Peyer's patch (tissue), 4 donors: ENCODE data around the gene SEMA5A. TPM values are rescaled to one million over a fixed set of nuclear protein-coding genes. Genes with fewer than 3 reads are reported as not detected.

Experiments
- DNase-seq, 3 donors: peaks; one replicate each; pipeline ENCODE4 v3.0.0-alpha.2; 2017 to 2019
- H3K27ac ChIP-seq, 4 donors: fragments of 200-600 bp; sonication (generic); one replicate each; pipeline ENCODE4 v1.5.1; 2016 to 2019
- H3K27me3 ChIP-seq, 2 donors: fragments of 200-600 bp; sonication (generic); one replicate each; pipeline ENCODE4 v1.5.1; 2019
- H3K36me3 ChIP-seq, 3 donors: fragments of 200-600 bp; sonication (generic); one replicate each; pipeline ENCODE4 v1.5.1; 2016 to 2019
- H3K4me1 ChIP-seq, 4 donors: fragments of 200-600 bp; sonication (generic); one replicate each; pipeline ENCODE4 v1.5.1; 2016 to 2019
- H3K4me3 ChIP-seq, 4 donors: fragments of 200-600 bp; sonication (generic); 1 replicate in 3 of 4; 2 replicates in 1 of 4; pipeline ENCODE4 v1.5.1; 2016 to 2019; ENCODE audit warnings: mild to moderate bottlenecking in 1 of 4
- H3K9me3 ChIP-seq, 4 donors: fragments of 200-600 bp; sonication (generic); one replicate each; pipeline ENCODE4 v1.5.1; 2016 to 2019; ENCODE audit warnings: mild to moderate bottlenecking in 1 of 4
- CTCF ChIP-seq, 6 experiments: fragments of 450-650 bp in 4 of 6; fragments of 200-600 bp in 2 of 6; sonication (generic) in 1 of 6; IDR thresholded peaks; one replicate each; pipeline ENCODE4 v1.5.1; 2017 to 2019; ENCODE audit warnings: antibody characterized with exemption in 6 of 6, mild to moderate bottlenecking in 3 of 6, moderate library complexity in 1 of 6
- POLR2A ChIP-seq, 2 donors: fragments of 450-650 bp; IDR thresholded peaks; one replicate each; pipeline ENCODE4 v1.5.1; 2017; ENCODE audit warnings: antibody characterized with exemption in 2 of 2, mild to moderate bottlenecking in 2 of 2, moderate library complexity in 2 of 2
- total RNA-seq, 4 donors: library from RNA; depleted of rRNA; stranded (reverse); fragments of >200 nt; gene quantifications; one replicate each; pipeline ENCODE4 v1.1.0, GENCODE V29; 2016

Gene SEMA5A
- total RNA-seq, 4 donors from 2014 or later, result 11.6 to 22.5 (median 18.2) TPM

- H3K4me3 ChIP-seq, result no peak overlapping the region
- H3K4me1 ChIP-seq, result no peaks in the 10 kb centered on the region
- no peaks in the 10 kb centered on the region for H3K27me3 ChIP-seq
- DNase-seq, result no peak
- H3K27ac ChIP-seq, result no peak overlapping the region
- peaks cover 0 to 3% (median 0%) of the 10 kb centered on the region in 4 donors for H3K9me3 ChIP-seq
- TF ChIP-seq POLR2A (IDR thresholded peaks at IDR 0.05), result no peak
- TF ChIP-seq CTCF (IDR thresholded peaks at IDR 0.05), result no peak
- no peaks in the 10 kb centered on the region for H3K36me3 ChIP-seq
These were observed 524.9 kb downstream of the SEMA5A start for GRCh38 chr5:9020996-9021395.

- no peaks in the 10 kb centered on the region for H3K9me3 ChIP-seq
- H3K27ac ChIP-seq, result no peak overlapping the region
- H3K36me3 ChIP-seq, result no peaks in the 10 kb centered on the region
- no peaks in the 10 kb centered on the region for H3K4me1 ChIP-seq
- H3K27me3 ChIP-seq, result no peaks in the 10 kb centered on the region
- H3K4me3 ChIP-seq, result no peak overlapping the region
- no peak for TF ChIP-seq POLR2A (IDR thresholded peaks at IDR 0.05)
- no peak for TF ChIP-seq CTCF (IDR thresholded peaks at IDR 0.05)
- no peak for DNase-seq
These were observed 530.0 kb downstream of the SEMA5A start for GRCh38 chr5:9015937-9016270.

DNA sequence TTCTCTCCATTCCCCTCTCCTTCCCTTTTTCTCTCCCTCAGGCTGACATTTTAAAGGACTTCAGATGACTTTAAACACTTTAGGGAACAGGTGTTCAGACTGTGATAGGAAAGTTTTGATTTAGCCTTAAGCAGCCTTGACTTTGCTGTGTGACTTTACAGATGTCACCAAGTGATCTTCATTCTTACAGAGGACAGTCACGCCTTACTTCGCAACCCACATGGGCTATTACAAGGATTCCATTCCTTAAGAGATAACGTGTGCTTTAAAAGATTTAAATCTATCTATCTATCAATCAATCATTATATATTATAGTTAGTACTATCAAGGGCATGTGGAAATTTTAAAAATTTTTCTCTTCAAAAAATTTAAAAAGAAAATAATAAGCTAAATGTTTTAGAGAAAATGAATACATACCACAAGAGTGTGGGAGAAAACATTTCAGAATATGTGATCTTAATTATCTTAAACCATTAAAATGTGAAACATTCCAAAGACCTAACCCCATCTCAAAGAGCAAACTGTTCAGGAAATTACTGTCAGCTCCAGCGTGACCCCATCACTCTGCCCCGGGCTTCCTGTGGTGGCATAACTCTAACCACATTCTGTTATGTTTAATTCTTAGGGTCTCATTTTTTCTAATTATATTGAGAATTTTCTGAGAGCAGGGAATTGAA lies 530.5 kb downstream of the SEMA5A start:
- Histone ChIP-seq H3K27me3 (no peaks in the 10 kb centered on the region), H3K9me3 (no peaks in the 10 kb centered on the region), H3K4me1 (no peaks in the 10 kb centered on the region), H3K27ac (no peak overlapping the region), H3K4me3 (no peak overlapping the region), H3K36me3 (no peaks in the 10 kb centered on the region)
- DNase-seq, result no peak
- TF ChIP-seq POLR2A (IDR thresholded peaks at IDR 0.05) (no peak), CTCF (IDR thresholded peaks at IDR 0.05) (no peak)

- Histone ChIP-seq H3K4me1 (no peaks in the 10 kb centered on the region), H3K36me3 (no peaks in the 10 kb centered on the region), H3K27me3 (no peaks in the 10 kb centered on the region), H3K9me3 (no peaks in the 10 kb centered on the region), H3K4me3 (no peak overlapping the region), H3K27ac (no peak overlapping the region)
- TF ChIP-seq POLR2A (IDR thresholded peaks at IDR 0.05) (no peak), CTCF (IDR thresholded peaks at IDR 0.05) (no peak)
- no peak for DNase-seq
These were observed 532.7 kb downstream of the SEMA5A start for GRCh38 chr5:9013147-9013546.

DNA sequence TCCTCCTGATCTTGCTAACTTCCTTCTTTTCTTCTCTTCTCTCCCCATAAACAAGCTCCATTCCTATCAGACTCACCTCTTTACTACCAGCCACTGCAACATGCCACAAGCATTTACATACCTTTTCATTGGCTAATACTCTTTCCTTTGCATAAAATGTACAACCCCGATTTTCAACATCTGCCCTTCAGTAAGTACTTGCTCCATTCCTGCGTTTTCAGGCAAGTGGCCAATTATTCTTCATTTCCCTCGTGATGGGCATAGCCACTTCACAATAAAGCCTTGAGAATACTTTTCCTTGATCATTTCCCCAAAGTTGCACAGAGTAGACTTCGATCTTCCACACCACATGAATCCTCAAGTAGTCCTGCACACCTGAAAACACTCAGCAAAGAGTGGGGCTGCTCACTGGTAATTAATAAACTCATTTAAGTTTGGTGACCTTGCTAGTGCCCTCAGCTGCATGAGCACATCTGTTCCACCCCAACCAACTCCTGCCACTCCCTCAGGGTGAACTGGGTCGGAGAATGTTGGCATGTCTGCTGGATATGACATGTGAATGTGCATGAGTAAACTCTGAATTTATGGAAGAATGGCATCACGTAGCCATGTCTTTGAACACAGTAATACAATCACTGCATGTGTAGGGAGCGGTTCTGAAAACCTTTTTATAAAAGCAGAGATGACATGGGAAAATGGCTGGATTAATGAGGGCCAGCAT lies 535.8 kb downstream of the SEMA5A start:
- no peaks in the 10 kb centered on the region for H3K9me3 ChIP-seq
- H3K4me1 ChIP-seq, result no peaks in the 10 kb centered on the region
- TF ChIP-seq CTCF (IDR thresholded peaks at IDR 0.05), result no peak
- TF ChIP-seq POLR2A (IDR thresholded peaks at IDR 0.05), result no peak
- no peak for DNase-seq
- no peaks in the 10 kb centered on the region for H3K36me3 ChIP-seq
- H3K4me3 ChIP-seq, result no peak overlapping the region
- no peaks in the 10 kb centered on the region for H3K27me3 ChIP-seq
- H3K27ac ChIP-seq, result no peak overlapping the region
